Epithelial cell of prostate (primary cell): ENCODE data around the gene TELO2.
A peak's percentile ranks its signal among the peaks of the same experiment; 100 is the strongest.

Source experiments
- DNase-seq: peaks from one replicate; pipeline ENCODE4 v3.0.0-alpha.2; 2011; ENCODE audit warnings: low read depth, low spot score
- H3K27ac ChIP-seq: fragments of 450-650 bp; 2 replicates; pipeline ENCODE4 v1.5.1; 2017; ENCODE audit warnings: mild to moderate bottlenecking

The TELO2 gene

GRCh38 chr16:1492923-1493745 lies at the start of gene TELO2:
TELO2 (plus strand) TSS chr16:1493360; CDS start chr16:1494282, 922 bp downstream.
- DNase-seq = no peak

GRCh38 chr16:1443403-1443973 lies 49.7 kb upstream of the TELO2 start:
- no peak overlapping the region for H3K27ac ChIP-seq
- DNase-seq = no peak

More at GRCh38 chr16:1492923-1493745, at the start of gene TELO2:
- H3K27ac ChIP-seq = peak within 1 kb of the TSS; percentile 22

- DNase-seq = no peak
- no peak within 1 kb of the TSS for H3K27ac ChIP-seq
These were observed 49.0 kb upstream of the TELO2 start, which contains the start of gene CCDC154 for GRCh38 chr16:1443980-1444729. CCDC154 (minus strand) TSS chr16:1444556; CDS start chr16:1444322, 234 bp downstream.

GRCh38 chr16:1444730-1445517 lies 48.2 kb upstream of the TELO2 start:
- H3K27ac ChIP-seq = no peak overlapping the region
- DNase-seq = no peak

- DNase-seq = no peak
- H3K27ac ChIP-seq = no peak overlapping the region
These were observed 47.5 kb upstream of the TELO2 start for GRCh38 chr16:1445518-1446203.

- no peak overlapping the region for H3K27ac ChIP-seq
- DNase-seq = no peak
These were observed 46.7 kb upstream of the TELO2 start for GRCh38 chr16:1446296-1447080.

- H3K27ac ChIP-seq = no peak overlapping the region
These were observed 45.2 kb upstream of the TELO2 start for GRCh38 chr16:1447965-1448364.

GRCh38 chr16:1448536-1449116 lies 44.5 kb upstream of the TELO2 start:
- no peak for DNase-seq
- H3K27ac ChIP-seq = no peak overlapping the region

More at GRCh38 chr16:1447965-1448364, 45.2 kb upstream of the TELO2 start:
- no peak for DNase-seq

- no peak overlapping the region for H3K27ac ChIP-seq
- no peak for DNase-seq
These were observed 43.9 kb upstream of the TELO2 start for GRCh38 chr16:1449201-1449788.

- DNase-seq = no peak
These were observed 42.9 kb upstream of the TELO2 start for GRCh38 chr16:1450218-1450617.

GRCh38 chr16:1450841-1451240 lies 42.3 kb upstream of the TELO2 start:
- DNase-seq = no peak
- no peak overlapping the region for H3K27ac ChIP-seq

More at GRCh38 chr16:1450218-1450617, 42.9 kb upstream of the TELO2 start:
- H3K27ac ChIP-seq = no peak overlapping the region

GRCh38 chr16:1451702-1452392 lies 41.3 kb upstream of the TELO2 start:
- DNase-seq = no peak
- H3K27ac ChIP-seq = no peak overlapping the region

- no peak overlapping the region for H3K27ac ChIP-seq
- DNase-seq = no peak
These were observed 40.6 kb upstream of the TELO2 start for GRCh38 chr16:1452530-1452929.

GRCh38 chr16:1453316-1453715 lies 39.8 kb upstream of the TELO2 start:
- DNase-seq = no peak
- H3K27ac ChIP-seq = no peak overlapping the region

GRCh38 chr16:1454561-1454960 lies 38.6 kb upstream of the TELO2 start:
- H3K27ac ChIP-seq = no peak overlapping the region
- DNase-seq = no peak

- no peak for DNase-seq
- no peak overlapping the region for H3K27ac ChIP-seq
These were observed 37.7 kb upstream of the TELO2 start for GRCh38 chr16:1455190-1456171.
